Liver (tissue), 9 donors: ENCODE data around the gene SLC35E3. TPM values are rescaled to one million over a fixed set of nuclear protein-coding genes. Genes with fewer than 3 reads are reported as not detected.

Experiments
- DNase-seq: peaks from one replicate; pipeline ENCODE4 v3.0.0-alpha.2; 2017; ENCODE audit warnings: low spot score
- H3K27ac ChIP-seq, 2 donors: one replicate each; pipeline ENCODE4 v1.7.0; 2013; ENCODE audit warnings: inconsistent platforms in 2 of 2, low read length in 2 of 2, control low read depth in 1 of 2, low read depth in 1 of 2, mild to moderate bottlenecking in 1 of 2
- H3K27me3 ChIP-seq, 4 donors: one replicate each; pipeline versions ENCODE4 v1.6.1 to v1.7.0; 2013; ENCODE audit warnings: low read length in 3 of 4, inconsistent platforms in 1 of 4, mild to moderate bottlenecking in 1 of 4, moderate library complexity in 1 of 4; ENCODE audit not compliant: control insufficient read depth in 4 of 4, insufficient read depth in 4 of 4
- H3K36me3 ChIP-seq, 4 donors: one replicate each; pipeline versions ENCODE4 v1.6.1 to v1.7.0; 2013; ENCODE audit warnings: low read length in 3 of 4, mild to moderate bottlenecking in 3 of 4, low read depth in 1 of 4, moderate library complexity in 1 of 4; ENCODE audit not compliant: control insufficient read depth in 4 of 4, insufficient read depth in 3 of 4
- H3K4me1 ChIP-seq, 4 donors: one replicate each; pipeline versions ENCODE4 v1.6.1 to v1.7.0; 2013; ENCODE audit warnings: low read length in 3 of 4, mild to moderate bottlenecking in 3 of 4, moderate library complexity in 1 of 4; ENCODE audit not compliant: control insufficient read depth in 4 of 4, insufficient read depth in 4 of 4
- H3K4me3 ChIP-seq, 3 donors: one replicate each; pipeline versions ENCODE4 v1.6.1 to v1.7.0; 2013; ENCODE audit warnings: low read length in 3 of 3, control low read depth in 1 of 3, low read depth in 1 of 3, mild to moderate bottlenecking in 1 of 3
- H3K9ac ChIP-seq, 2 donors: one replicate each; pipeline ENCODE4 v1.7.0; 2013; ENCODE audit warnings: low read length in 2 of 2, mild to moderate bottlenecking in 2 of 2, moderate library complexity in 2 of 2, control low read depth in 1 of 2, low read depth in 1 of 2
- H3K9me3 ChIP-seq, 4 donors: one replicate each; pipeline versions ENCODE4 v1.6.1 to v1.7.0; 2013; ENCODE audit warnings: low read length in 3 of 4; ENCODE audit not compliant: control insufficient read depth in 4 of 4
- EGR1 ChIP-seq, 2 donors: IDR thresholded peaks; 2 replicates each; pipeline ENCODE4 v1.6.1; 2016 to 2018; ENCODE audit warnings: antibody characterized with exemption in 2 of 2, low read depth in 2 of 2
- FOXA1 ChIP-seq: IDR thresholded peaks from 2 replicates; pipeline ENCODE4 v1.6.1; 2016; ENCODE audit warnings: antibody characterized with exemption
- FOXA2 ChIP-seq: IDR thresholded peaks from 2 replicates; pipeline ENCODE4 v1.6.1; 2016; ENCODE audit warnings: antibody characterized with exemption
- GABPA ChIP-seq, 2 donors: IDR thresholded peaks in 1 of 2; conservative IDR thresholded peaks in 1 of 2; 2 replicates each; pipeline ENCODE4 v1.6.1; 2016; ENCODE audit warnings: antibody characterized with exemption in 2 of 2, mild to moderate bottlenecking in 1 of 2, moderate library complexity in 1 of 2
- HNF4A ChIP-seq, 2 donors: conservative IDR thresholded peaks; 2 replicates each; pipeline ENCODE4 v1.6.1; 2016; ENCODE audit warnings: antibody characterized with exemption in 2 of 2, mild to moderate bottlenecking in 2 of 2
- HNF4G ChIP-seq: IDR thresholded peaks from 2 replicates; pipeline ENCODE4 v1.6.1; 2016; ENCODE audit warnings: antibody characterized with exemption
- JUND ChIP-seq, 2 donors: IDR thresholded peaks; 2 replicates each; pipeline ENCODE4 v1.6.1; 2016; ENCODE audit warnings: antibody characterized with exemption in 2 of 2
- NR2F2 ChIP-seq: IDR thresholded peaks from 2 replicates; pipeline ENCODE4 v1.6.1; 2016; ENCODE audit warnings: antibody characterized with exemption
- RAD21 ChIP-seq, 2 donors: IDR thresholded peaks; 2 replicates each; pipeline ENCODE4 v1.6.1; 2016; ENCODE audit warnings: antibody characterized with exemption in 2 of 2, mild to moderate bottlenecking in 2 of 2
- RXRA ChIP-seq, 2 donors: IDR thresholded peaks; 2 replicates each; pipeline ENCODE4 v1.6.1; 2017 to 2018; ENCODE audit warnings: antibody characterized with exemption in 2 of 2, mild to moderate bottlenecking in 1 of 2
- SP1 ChIP-seq: IDR thresholded peaks from 2 replicates; pipeline ENCODE4 v1.6.1; 2018; ENCODE audit warnings: antibody characterized with exemption, mild to moderate bottlenecking
- TAF1 ChIP-seq: conservative IDR thresholded peaks from 2 replicates; pipeline ENCODE4 v1.6.1; 2016; ENCODE audit warnings: antibody characterized with exemption, mild to moderate bottlenecking
- YY1 ChIP-seq: IDR thresholded peaks from 2 replicates; pipeline ENCODE4 v1.6.1; 2016; ENCODE audit warnings: antibody characterized with exemption, mild to moderate bottlenecking
- WGBS: extraction: QIAGEN DNeasy Blood & Tissue Kit; methylation state at CpG from one replicate; pipeline ENCODE4 v1.1.7; 2013; 5-methylcytosine and 5-hydroxymethylcytosine counted together
- polyA plus RNA-seq, 2 donors: library from polyadenylated mRNA; stranded (reverse) in 1 of 2; unstranded in 1 of 2; fragments of 200-250 nt in 1 of 2; fragments of >200 nt in 1 of 2; fragmentation: Nextera tagmentation in 1 of 2; extraction: Ambion mirVana in 1 of 2; gene quantifications; one replicate each; pipeline versions ENCODE4 v1.2.1 to v1.2.3, GENCODE V29; 2013 to 2015
- total RNA-seq, 2 donors: library from RNA; depleted of rRNA; stranded (reverse); fragments of >200 nt; gene quantifications; one replicate each; pipeline ENCODE4 v1.2.3, GENCODE V29; 2014
- TF ChIP-seq, protein P1 (sequence below): IDR thresholded peaks from 2 replicates; pipeline ENCODE4 v1.6.1; 2016; ENCODE audit warnings: antibody characterized with exemption, mild to moderate bottlenecking
- TF ChIP-seq, protein P2 (sequence below): IDR thresholded peaks from 2 replicates; pipeline ENCODE4 v1.6.1; 2016; ENCODE audit warnings: antibody characterized with exemption
- TF ChIP-seq, protein P3 (sequence below): fragments of 150-350 bp; IDR thresholded peaks from 2 replicates; pipeline ENCODE4 v1.5.1; 2017; ENCODE audit warnings: improper control_type of control experiment, low read depth, low read length; ENCODE audit not compliant: missing input control
- TF ChIP-seq, protein P4 (sequence below): IDR thresholded peaks from 2 replicates; pipeline ENCODE4 v1.6.1; 2016; ENCODE audit warnings: antibody characterized with exemption
- TF ChIP-seq, protein P5 (sequence below): IDR thresholded peaks from 2 replicates; pipeline ENCODE4 v1.6.1; 2016; ENCODE audit warnings: antibody characterized with exemption
- donor health status: healthy.
- donor health status: healthy.
- donor health status: healthy.
- donor health status: healthy.
- donor health status: healthy.

Gene SLC35E3
- total and polyA plus RNA-seq, 4 donors: 2.1 to 6.0 (median 4.6) TPM

DNA sequence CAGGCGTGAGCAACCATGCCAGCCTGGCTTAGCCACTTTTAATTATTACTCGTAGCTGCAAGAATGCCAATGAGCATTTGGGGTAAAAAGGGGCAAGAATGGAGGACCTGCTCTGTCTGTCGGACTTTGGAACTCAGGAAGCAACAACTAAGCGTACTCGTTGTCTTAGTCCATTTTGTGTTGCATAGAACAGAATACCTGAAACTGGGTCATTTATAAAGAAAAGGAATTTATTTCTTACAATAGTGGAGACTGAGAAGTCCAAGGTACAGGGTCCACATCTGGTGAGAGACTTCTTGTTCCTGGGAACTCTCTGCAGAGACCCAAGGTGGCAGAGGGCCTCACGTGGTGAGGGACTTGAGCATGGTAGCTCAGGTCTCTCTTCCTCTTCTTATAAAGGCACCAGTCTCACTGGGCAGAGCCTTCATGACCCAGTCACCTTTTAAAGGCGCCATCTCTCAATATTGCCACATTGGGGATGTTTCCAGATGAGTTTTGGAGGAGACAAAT, 29.2 kb downstream of the SLC35E3 start:
- Histone ChIP-seq H3K4me1 (no peaks in the 10 kb centered on the region), H3K36me3 (no peaks in the 10 kb centered on the region), H3K27ac (no peak overlapping the region), H3K9me3 (no peaks in the 10 kb centered on the region), H3K9ac (no peak overlapping the region), H3K27me3 (no peaks in the 10 kb centered on the region), H3K4me3 (no peak overlapping the region)
- no peak for DNase-seq
- no peak for TF ChIP-seq EGR1 (IDR thresholded peaks at IDR 0.05; ENCODE audit: low read depth in 2 of 2)
- TF ChIP-seq, protein P1, sequence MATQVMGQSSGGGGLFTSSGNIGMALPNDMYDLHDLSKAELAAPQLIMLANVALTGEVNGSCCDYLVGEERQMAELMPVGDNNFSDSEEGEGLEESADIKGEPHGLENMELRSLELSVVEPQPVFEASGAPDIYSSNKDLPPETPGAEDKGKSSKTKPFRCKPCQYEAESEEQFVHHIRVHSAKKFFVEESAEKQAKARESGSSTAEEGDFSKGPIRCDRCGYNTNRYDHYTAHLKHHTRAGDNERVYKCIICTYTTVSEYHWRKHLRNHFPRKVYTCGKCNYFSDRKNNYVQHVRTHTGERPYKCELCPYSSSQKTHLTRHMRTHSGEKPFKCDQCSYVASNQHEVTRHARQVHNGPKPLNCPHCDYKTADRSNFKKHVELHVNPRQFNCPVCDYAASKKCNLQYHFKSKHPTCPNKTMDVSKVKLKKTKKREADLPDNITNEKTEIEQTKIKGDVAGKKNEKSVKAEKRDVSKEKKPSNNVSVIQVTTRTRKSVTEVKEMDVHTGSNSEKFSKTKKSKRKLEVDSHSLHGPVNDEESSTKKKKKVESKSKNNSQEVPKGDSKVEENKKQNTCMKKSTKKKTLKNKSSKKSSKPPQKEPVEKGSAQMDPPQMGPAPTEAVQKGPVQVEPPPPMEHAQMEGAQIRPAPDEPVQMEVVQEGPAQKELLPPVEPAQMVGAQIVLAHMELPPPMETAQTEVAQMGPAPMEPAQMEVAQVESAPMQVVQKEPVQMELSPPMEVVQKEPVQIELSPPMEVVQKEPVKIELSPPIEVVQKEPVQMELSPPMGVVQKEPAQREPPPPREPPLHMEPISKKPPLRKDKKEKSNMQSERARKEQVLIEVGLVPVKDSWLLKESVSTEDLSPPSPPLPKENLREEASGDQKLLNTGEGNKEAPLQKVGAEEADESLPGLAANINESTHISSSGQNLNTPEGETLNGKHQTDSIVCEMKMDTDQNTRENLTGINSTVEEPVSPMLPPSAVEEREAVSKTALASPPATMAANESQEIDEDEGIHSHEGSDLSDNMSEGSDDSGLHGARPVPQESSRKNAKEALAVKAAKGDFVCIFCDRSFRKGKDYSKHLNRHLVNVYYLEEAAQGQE: no peak
- TF ChIP-seq JUND (IDR thresholded peaks at IDR 0.05): no peak
- TF ChIP-seq NR2F2: no peak
- no peak for TF ChIP-seq YY1
- no peak for TF ChIP-seq RAD21 (IDR thresholded peaks at IDR 0.05)
- TF ChIP-seq, protein P2, sequence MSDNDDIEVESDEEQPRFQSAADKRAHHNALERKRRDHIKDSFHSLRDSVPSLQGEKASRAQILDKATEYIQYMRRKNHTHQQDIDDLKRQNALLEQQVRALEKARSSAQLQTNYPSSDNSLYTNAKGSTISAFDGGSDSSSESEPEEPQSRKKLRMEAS: no peak
- TF ChIP-seq FOXA1: no peak
- TF ChIP-seq HNF4G: no peak
- TF ChIP-seq, protein P3, sequence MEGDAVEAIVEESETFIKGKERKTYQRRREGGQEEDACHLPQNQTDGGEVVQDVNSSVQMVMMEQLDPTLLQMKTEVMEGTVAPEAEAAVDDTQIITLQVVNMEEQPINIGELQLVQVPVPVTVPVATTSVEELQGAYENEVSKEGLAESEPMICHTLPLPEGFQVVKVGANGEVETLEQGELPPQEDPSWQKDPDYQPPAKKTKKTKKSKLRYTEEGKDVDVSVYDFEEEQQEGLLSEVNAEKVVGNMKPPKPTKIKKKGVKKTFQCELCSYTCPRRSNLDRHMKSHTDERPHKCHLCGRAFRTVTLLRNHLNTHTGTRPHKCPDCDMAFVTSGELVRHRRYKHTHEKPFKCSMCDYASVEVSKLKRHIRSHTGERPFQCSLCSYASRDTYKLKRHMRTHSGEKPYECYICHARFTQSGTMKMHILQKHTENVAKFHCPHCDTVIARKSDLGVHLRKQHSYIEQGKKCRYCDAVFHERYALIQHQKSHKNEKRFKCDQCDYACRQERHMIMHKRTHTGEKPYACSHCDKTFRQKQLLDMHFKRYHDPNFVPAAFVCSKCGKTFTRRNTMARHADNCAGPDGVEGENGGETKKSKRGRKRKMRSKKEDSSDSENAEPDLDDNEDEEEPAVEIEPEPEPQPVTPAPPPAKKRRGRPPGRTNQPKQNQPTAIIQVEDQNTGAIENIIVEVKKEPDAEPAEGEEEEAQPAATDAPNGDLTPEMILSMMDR: no peak
- no peak for TF ChIP-seq TAF1
- no peak for TF ChIP-seq GABPA (IDR thresholded peaks at IDR 0.05 in 1 of 2, conservative IDR thresholded peaks at IDR 0.05 in 1 of 2)
- TF ChIP-seq, protein P4, sequence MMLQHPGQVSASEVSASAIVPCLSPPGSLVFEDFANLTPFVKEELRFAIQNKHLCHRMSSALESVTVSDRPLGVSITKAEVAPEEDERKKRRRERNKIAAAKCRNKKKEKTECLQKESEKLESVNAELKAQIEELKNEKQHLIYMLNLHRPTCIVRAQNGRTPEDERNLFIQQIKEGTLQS: no peak
- TF ChIP-seq, protein P5, sequence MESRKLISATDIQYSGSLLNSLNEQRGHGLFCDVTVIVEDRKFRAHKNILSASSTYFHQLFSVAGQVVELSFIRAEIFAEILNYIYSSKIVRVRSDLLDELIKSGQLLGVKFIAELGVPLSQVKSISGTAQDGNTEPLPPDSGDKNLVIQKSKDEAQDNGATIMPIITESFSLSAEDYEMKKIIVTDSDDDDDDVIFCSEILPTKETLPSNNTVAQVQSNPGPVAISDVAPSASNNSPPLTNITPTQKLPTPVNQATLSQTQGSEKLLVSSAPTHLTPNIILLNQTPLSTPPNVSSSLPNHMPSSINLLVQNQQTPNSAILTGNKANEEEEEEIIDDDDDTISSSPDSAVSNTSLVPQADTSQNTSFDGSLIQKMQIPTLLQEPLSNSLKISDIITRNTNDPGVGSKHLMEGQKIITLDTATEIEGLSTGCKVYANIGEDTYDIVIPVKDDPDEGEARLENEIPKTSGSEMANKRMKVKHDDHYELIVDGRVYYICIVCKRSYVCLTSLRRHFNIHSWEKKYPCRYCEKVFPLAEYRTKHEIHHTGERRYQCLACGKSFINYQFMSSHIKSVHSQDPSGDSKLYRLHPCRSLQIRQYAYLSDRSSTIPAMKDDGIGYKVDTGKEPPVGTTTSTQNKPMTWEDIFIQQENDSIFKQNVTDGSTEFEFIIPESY: no peak
- no peak for TF ChIP-seq SP1
- TF ChIP-seq HNF4A (conservative IDR thresholded peaks at IDR 0.05): no peak
- no peak for TF ChIP-seq RXRA (IDR thresholded peaks at IDR 0.05)
- TF ChIP-seq FOXA2: no peak
- 95% methylated on average over 7 of the region's 7 CpGs for WGBS
